Erythroblast (primary cell): ENCODE data around the gene APOL2.
A peak's percentile ranks its signal among the peaks of the same experiment; 100 is the strongest.
"Not testable (repeated sequence)": the region's sequence is repeated elsewhere in the genome, so short reads cannot be mapped to it uniquely, and the experiment has no call there.

Source experiments
- DNase-seq, 2 experiments: peaks; one replicate each; lab custom pipeline; 2025; lab: John Stamatoyannopoulos, UW
- GATA1 ChIP-seq: IDR thresholded peaks from 2 replicates; pipeline ENCODE4 v1.6.1; 2011; ENCODE audit warnings: low read depth, mild to moderate bottlenecking, control low read depth, low read length, moderate library complexity
- POLR2A ChIP-seq: IDR thresholded peaks from 2 replicates; pipeline ENCODE4 v1.6.1; 2011; ENCODE audit warnings: mild to moderate bottlenecking, low read length

APOL2 gene

GRCh38 chr22:36257308-36257707, 18.0 kb upstream of the APOL2 start:
- DNase-seq, result no peak
- no peak for TF ChIP-seq GATA1
- TF ChIP-seq POLR2A, result no peak

DNA sequence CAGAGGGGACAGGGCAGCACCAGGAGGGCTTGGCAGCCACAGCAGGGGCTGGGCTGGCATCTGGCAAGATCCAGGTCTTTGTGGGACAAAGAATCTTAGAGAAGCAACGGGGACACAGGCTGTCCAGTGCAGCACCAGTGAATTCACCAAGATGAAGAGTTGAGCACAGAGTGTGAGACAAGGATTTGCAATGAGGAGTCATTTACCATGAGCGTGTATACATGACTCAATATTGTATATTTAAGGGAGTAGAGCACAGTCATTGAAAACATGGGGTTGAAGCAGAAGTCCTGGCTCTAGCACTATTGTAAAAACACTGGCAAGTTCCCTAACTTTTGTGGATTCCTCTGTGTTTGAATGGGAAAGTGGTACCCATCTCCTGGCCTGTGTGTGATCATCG, 17.2 kb upstream of the APOL2 start:
- no peak for TF ChIP-seq GATA1
- DNase-seq, result peak in 1 of 2 experiments; percentile 27

GRCh38 chr22:36255572-36255971, 16.2 kb upstream of the APOL2 start:
- not testable (repeated sequence) for DNase-seq

DNA sequence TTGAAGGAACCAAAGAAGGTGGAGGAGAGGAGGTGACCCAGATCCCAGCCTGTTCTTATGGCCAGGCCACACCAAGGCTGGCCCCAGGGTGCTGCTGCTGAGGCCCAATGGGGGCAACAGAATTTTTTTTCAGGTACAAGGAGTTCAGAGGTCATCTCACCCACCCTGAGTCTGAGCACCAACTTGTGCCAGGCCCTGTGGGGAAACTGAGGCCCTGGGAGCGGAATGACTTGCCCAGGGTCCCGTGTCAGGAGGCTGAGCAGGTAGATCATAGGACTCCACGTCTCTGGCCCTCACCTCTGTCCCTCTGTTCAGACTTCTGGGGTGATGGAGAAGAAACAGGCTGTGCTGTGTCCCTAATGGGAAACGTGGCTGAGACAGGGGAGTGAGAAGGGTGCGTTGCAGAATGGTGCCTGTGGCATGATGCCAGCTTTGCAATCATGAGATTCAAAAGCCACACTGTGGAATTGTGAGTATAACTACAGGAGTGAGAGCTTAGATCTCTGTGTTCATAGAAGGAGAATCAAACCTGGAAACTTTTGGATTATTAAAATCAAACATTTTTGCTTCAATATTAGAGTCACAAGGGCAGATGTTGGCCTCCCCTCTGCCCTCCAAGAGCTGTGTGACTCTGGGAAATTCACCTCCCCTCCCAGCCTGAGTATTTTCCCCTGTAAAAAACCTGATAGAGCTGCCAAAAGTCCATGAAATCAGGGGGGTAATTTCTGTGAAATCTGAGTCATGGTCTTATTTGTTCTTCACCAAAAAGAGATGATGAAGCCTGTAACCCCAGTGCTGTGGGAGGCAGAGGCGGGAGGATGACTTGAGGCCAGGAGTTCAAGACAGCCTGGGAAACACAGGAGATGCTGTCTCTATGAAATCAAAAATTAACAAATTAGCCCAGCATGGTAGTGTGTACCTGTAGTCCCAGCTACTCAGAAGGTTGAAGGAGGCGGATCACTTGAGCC, 14.5 kb upstream of the APOL2 start:
- DNase-seq, result peak; percentile 78 to 86

DNA sequence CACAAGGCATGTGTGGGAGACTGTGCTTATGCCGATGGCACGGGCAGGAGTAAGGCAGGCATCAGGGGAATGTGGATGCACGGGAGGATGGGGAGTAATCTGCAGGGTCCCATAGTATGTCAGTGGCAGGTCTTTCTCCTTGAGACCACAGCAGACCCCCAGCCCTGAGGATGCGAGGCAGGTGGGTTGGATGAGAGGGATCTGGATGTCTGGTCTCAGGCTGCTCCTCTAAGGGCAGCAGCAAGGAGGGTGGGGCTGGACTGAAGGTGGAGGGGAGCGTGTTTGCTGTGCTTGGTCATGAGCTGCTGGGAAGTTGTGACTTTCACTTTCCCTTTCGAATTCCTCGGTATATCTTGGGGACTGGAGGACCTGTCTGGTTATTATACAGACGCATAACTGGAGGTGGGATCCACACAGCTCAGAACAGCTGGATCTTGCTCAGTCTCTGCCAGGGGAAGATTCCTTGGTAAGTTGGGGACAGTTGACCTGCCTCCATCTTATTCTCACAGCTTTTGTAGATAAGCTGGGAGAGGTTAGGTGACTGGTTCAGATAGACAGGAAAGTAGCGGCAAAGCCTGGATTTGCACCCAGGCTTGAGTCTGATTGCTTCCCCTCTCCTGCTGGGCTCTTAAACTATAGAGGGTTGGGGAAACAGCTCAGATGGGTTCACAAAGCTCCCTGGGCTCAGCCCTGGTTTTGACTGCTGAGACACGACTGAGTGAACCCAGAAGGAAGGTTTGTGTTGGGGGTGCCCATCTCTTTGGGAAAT, 13.6 kb upstream of the APOL2 start, which contains the start of gene APOL1:
APOL1 (plus strand) TSS at position 380 of the 769 bp plus-strand sequence. CDS start 1,823 bp downstream, outside the sequence.
- no peak for TF ChIP-seq GATA1
- peak; percentile 74 for TF ChIP-seq POLR2A
- DNase-seq, result peak; percentile 86 to 89

More for the DNA sequence above, 14.5 kb upstream of the APOL2 start:
- no peak for TF ChIP-seq GATA1
- TF ChIP-seq POLR2A, result no peak

- DNase-seq, result not testable (repeated sequence)
These were observed 12.8 kb upstream of the APOL2 start for GRCh38 chr22:36251979-36252608.

- not testable (repeated sequence) for DNase-seq
These were observed 11.1 kb upstream of the APOL2 start for GRCh38 chr22:36250292-36250960.

GRCh38 chr22:36249160-36249559, 9.8 kb upstream of the APOL2 start:
- TF ChIP-seq GATA1 (no peak), POLR2A (no peak)
- no peak for DNase-seq

DNA sequence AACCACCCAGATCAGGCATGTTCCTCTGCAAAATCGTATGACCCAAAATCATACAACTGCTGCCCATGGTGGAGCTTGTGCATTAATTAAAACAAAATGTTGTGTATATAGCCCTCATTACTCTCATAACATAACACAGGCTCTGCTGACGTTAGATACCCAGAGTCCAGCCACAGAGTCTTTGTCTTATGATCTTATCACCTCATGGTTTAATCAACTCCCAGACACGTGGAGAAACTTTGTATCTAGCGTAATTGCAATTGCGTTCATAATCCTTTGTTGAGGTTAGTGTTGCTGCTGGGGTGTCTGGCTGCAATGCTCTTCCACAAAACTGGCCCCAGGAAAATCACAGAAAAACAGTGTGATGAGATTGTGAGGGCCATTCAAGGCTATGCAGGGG, 8.6 kb upstream of the APOL2 start:
- peak; percentile 22 to 72 for DNase-seq
- no peak for TF ChIP-seq POLR2A
- TF ChIP-seq GATA1, result no peak

- no peak for DNase-seq
- TF ChIP-seq POLR2A, result no peak
- no peak for TF ChIP-seq GATA1
These were observed 7.4 kb upstream of the APOL2 start for GRCh38 chr22:36246718-36247117.

DNA sequence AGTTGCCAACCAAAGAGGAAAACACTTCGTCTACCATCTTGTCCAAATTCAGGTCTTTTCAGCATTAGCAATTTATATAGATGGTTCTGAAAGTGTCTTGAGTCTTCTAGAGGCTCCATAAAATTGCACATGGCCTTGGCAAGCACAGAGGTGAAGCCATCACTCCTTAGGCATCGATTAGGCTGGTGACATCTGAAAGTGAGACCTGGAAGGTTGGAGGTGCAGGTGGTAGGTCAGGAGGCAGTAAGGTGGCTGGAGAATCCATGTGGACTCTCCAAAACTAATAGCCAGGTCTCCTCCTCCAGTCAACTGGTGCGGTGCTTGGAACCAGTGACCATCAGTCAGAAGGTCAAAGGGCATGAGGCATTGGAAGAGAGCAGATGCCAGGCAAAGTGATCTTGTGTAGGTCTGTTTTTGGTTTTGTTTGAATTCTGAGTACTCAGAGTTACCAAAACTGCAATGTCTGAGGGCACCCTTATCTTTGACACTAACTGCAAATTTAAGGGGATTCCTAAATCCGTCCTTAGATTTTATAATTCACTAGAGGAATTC, 6.6 kb upstream of the APOL2 start:
- DNase-seq, result no peak
- TF ChIP-seq GATA1, result no peak
- TF ChIP-seq POLR2A, result no peak

DNA sequence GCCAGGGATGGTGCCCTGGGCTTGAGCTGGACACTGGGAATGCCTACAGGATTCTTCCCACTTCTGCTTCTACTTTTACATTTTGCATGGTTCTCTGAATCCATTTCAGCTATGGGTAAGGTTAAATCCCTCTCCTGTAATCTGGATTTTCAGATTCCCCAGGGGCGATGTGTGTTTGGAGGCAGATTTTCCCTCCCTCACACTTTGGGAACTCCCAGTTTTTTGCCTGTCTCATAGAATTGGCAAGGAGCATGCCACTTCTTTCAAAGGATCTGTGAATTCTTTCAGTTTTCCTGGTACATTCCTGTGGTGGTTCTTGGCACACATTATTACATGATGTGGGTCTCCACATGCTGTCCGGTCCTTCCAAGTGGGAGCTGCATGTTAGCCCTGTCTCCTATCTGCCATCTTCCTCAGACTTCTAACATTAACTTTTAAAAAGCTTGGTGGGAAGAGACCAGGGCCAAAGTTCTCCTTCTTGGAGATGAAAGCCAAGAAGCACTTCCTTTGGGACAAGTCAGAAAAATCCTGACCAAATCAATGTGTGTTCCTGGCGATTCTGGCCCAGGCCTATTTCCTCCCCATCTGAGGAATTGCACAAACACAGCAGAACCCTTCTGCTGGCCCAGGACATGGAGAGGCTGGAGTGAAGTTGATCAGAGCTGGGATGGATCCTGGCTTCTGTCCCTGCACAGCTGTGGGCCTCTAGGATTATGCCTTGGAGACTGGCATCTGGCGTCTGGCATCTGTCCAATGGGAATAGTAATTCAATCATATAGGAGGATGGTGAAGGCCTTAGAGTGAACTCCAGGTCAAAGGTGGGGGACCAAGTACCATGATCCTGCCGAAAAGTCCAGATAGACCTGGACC, 5.4 kb upstream of the APOL2 start:
- no peak for DNase-seq
- TF ChIP-seq GATA1 (no peak), POLR2A (no peak)

GRCh38 chr22:36243986-36244385, 4.7 kb upstream of the APOL2 start:
- no peak for DNase-seq
- TF ChIP-seq POLR2A, result no peak
- no peak for TF ChIP-seq GATA1
